SH-SY5Y (cell line): ENCODE measurements around the gene RP9.

Experiments
- GATA2 ChIP-seq: IDR thresholded peaks from 2 replicates; pipeline ENCODE4 v1.6.1; 2011; ENCODE audit warnings: mild to moderate bottlenecking, low read depth, low read length
- GATA3 ChIP-seq: IDR thresholded peaks from 2 replicates; pipeline ENCODE4 v1.6.1; 2011; ENCODE audit warnings: low read depth, mild to moderate bottlenecking, low read length, moderate library complexity

The RP9 gene, protein sequence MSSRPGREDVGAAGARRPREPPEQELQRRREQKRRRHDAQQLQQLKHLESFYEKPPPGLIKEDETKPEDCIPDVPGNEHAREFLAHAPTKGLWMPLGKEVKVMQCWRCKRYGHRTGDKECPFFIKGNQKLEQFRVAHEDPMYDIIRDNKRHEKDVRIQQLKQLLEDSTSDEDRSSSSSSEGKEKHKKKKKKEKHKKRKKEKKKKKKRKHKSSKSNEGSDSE

DNA sequence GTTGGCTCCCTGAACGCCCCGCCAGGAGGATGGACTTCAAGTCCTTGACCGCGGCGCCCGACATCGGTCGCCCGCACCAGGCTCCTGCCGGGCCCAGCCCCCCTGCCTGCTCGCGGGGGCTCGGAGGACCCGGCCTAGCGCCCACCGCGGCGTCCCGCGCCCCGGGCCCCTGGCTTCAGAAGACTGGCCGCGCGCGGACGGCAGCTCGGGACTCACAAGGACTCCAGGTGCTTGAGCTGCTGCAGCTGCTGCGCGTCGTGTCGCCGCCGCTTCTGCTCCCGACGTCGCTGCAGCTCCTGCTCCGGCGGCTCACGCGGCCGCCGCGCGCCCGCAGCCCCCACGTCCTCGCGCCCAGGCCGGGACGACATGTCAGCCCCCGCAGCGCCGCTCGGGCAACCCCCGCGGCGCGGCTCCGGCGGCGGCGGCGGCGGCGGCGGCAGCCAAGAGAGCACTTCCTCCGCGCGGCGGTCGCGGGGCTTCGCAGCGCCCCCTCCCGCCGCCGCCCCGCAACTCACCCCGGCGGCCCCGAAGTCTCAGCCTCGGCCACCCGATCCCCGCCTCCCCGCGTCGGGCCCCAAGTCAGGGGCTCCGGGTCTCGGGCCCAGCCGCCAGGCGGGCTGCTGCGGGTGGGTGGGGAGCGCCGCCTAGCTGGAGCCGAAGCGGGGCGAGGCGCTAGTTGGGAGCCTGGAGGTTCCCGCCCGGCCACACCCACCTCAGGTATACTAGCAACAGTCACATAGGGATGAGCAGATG lies at the start of gene RP9:
Gene RP9, minus strand, starts transcription at position 400 of the 753 bp plus-strand sequence. Its CDS starts 32 bp downstream, at position 368.
- no peak for TF ChIP-seq GATA3
- no peak for TF ChIP-seq GATA2

DNA sequence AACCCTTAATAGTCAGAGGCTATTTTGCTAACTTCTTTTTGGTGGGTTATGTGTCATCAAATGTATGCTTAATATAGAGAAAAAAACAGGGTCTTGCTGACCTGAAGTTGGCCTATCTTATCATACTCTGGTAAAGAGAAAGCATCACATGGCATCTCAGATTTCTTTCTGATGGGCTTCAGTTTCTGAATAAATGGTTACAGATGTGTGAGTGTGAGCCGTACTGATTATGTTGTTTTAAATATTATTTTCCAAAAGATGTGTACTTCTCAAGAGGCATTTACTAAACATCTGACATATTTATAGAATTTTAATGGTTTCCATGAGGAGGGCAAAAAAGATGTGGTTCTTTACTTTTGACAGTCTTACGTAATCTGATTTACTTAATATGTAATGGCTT lies 48.6 kb upstream of the RP9 start:
- TF ChIP-seq GATA2 = no peak
- TF ChIP-seq GATA3 = no peak

DNA sequence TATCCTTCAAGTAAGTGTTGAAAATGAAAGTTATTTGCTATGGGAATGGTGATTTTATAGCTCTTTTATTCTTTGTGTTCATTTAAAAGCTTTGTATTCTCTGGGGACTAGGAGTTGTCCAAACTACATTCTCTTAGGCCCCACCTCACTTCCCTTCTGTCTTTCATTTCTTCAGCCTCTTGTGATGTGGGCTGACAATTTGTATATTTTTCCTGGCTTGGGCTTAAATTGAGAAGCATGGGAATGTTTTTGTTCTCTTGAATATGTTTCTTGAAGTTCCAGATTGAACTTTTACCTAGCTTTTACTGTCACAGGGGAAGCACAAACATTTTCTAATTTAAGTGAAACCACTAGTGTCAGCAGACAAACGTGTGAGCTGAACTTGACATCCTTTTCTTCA lies 48.1 kb upstream of the RP9 start:
- TF ChIP-seq GATA2 (no peak), GATA3 (no peak)

DNA sequence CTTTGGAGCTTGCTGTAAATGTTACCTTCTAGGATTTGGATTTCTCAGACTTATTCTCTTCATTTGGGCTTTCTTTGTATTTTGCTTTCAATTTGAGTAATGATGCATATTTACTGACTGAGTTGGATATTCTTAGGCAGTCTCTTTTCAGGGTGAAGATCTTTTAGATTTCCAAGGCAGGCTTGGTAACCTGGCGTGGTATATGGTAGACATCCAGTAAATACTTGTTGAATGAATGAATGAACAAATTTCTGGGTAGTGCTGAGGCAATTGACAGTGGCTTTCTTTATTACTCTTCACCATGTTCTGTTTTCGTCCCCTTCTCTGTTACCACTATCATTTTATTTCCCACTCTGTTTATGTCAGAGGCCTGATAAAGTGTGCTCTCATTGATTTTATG lies 47.2 kb upstream of the RP9 start:
- TF ChIP-seq GATA3 = no peak
- no peak for TF ChIP-seq GATA2

DNA sequence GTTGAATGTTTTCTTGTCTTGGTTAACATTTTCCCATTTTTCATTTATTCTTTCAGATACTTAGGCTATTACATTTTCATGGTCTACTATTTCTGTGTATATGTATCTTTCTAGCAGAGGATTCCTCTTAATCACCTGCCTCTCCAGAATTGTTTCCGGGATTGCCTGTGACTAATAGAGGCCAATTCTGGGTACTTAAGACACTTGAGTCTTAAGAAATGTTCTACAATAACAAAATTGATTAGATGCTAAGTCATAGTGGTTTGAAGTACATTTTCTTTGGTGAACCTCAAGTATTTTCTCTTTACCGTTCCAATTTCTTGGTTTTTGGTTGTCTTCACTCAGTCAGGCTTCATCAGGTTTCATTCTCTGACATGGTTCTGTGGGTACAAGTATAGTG lies 46.6 kb upstream of the RP9 start:
- TF ChIP-seq GATA2 (no peak), GATA3 (no peak)

DNA sequence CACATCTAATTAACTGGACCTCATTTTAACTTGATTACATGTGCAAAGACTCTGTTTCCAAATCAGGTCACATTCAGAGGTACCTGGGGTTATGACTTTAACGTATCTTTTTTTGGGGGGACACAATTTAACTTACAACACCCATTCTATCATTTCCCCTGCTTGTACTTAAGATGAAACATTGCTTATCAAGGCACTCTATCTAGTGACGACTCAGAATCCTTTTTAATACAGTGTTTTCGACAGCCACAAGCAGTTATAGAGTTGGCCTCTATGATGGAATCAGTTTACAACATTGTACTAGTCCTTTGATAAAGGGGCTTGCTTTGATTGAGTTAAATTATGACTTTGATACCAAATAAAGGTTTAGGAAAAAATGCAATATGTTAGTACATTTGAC lies 42.9 kb upstream of the RP9 start:
- TF ChIP-seq GATA3 = peak; percentile 71; the same call in 1 of the 2 replicates
- TF ChIP-seq GATA2 = peak; percentile 53; the same call in 1 of the 2 replicates

DNA sequence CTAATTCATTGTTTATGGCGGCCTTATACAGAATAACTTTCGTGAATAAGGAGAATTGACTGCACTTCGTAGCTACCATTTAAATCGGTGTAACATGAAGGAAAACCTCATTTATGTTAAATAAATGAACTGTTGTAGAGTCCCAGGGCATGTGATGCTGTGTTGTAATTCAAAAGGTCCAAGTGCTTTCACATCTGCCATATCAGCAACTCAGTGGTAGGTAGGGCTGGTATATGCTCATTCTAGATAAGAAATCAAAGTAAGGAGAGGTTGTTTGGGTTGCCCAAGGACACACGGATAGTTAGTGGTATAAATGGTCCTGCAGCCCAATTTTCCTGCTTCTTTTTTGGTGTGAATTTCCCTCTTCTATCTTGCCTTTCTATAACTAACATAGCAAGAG lies 36.0 kb upstream of the RP9 start:
- TF ChIP-seq GATA2 (no peak), GATA3 (no peak)

DNA sequence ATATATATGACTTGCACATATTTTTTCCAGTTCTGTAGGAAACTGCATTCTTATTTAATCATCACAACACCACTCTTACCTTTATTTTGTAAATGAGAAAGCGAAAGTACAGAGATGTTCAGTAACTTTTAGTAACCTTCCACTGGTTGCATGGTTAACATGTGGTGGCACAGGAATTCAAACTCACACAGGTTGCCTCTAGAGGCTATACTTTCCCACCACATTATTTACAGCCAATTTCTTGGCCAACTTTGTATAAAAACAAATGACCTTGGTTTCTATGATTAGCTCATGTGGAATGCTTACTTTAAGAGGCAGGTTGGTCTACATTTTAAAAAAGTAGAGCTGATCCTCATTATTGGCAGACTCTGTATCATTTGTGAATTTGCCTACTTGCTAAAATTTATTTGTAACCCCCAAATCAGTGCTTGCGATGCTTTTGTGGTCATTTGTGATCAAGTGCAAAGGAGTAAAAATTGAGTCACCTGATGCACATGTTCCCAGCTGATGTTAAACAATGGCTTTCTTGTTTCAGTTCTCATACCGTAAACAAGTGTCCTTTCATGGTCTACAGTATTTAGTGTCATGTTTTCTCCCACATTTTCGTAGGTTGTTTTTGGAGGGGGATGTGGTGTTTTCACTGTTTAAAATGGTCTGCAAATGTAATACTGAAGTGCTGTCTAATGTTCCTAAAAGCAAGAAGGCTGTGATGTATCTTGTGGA lies 35.0 kb upstream of the RP9 start:
- TF ChIP-seq GATA3 (no peak), GATA2 (no peak)

DNA sequence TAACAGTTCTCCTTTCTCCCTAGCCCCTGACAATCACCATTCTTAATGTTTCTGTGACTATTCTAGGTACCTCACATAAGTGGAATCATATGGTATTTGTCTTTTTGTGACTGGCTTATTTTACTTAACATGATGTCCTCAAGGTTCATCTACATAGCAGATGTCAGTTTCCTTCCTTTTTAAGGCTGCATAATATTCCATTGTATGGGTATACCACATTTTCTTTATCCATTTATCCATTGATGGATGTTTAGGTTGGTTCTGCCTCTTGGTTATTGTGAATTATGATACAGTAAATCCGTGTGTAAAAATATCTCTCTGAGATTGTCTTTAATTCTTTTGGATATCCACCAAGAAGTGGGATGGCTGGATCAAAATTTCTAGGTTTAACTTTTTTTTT lies 33.4 kb upstream of the RP9 start:
- no peak for TF ChIP-seq GATA2
- TF ChIP-seq GATA3 = no peak

DNA sequence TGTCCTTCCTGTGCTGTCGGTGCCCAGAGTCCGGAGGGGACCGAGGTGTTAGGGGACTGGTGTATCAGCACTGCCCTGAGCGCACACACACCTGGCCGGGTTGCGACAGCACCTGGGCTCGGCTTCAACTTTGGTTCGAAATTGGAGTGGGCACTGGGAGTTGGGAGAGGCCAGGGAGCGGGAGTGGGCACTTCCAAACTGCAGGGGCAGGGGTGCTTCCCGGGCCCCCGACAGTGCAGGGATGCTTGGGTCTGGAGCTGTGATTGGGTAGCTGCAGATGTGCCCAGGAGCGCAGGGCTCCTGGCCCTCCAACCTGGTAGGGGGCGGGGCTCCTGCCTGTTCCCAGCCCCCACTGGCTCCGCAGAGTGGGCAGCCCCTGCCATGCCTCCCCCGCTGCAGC lies 27.9 kb upstream of the RP9 start:
- no peak for TF ChIP-seq GATA2
- TF ChIP-seq GATA3 = no peak

DNA sequence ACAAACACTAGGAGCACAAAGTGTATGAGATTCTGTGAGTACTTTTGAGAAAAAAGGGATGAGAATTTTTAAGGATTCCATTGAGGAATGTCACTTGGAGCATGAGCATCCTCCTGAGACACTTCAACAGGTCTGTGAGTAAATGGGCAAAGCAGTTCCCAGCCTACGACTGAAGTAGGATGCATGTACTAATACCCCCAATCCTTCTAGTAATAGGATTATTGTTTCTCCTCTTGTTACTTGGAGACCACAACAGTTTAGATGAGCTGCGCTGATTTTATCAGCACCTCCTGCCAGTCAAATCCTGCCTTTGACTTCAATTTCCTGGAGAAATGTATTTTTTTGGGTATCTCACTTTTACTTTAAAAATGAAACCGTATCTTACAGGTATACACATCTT lies 21.0 kb upstream of the RP9 start:
- TF ChIP-seq GATA3 = peak; percentile 51; the same call in 1 of the 2 replicates
- TF ChIP-seq GATA2 = peak; percentile 56; the same call in 1 of the 2 replicates

DNA sequence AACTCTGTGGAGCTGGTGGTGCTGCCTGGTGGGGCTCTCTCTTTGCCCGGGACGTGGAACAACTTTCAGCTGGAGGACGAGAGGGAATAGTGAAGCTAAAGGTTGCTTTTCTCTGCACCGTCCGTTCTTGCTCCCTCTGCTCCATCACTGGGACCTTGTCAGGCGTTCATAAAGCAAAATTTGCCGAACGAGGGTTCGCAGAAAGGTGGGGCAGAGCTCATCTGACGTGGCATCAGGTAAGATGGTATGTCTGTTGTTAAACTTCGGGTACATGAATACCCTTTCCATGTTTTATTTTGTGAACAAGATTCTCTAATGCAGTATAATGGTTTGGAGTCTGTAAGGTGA lies 20.6 kb upstream of the RP9 start:
- TF ChIP-seq GATA3 = no peak

DNA sequence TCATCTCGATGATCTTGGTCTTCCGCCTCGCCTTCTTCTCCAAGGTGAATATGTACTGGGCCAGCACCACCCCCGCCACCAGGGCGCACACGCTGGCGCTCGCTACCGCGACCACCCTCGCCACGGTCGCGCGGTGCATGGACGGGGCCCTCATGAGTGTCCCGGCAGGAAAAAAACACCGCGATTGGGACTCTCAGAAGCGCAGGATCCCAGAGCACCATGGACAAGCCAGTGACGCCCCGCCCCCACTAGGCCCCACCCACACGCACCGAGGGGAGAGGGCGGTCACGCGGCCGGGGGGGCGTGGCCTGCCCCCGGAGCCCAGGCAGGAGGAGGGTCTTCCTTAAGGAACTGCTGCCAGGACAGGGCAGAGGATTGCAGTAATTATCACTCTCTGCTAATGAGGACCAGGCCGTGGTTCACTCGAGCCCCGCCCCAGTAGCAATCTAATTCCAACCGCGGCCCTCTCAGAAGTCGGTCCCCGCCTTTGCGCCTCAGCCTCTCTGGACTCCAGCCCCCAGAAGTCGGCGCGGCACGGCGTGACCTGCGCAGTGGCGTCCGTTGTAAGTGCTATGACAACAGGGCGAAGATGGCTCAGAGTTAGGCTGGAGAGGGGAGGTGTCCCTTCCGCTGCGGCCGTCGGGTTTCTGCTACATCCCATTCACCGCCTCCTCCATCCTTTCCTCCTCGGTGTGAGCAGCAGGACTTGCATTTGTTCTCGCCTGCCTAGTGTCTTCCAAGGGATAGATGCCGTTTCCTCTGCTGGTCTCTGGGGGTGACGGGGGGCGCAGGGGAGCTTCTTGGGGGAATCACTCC lies 20.0 kb upstream of the RP9 start, which contains the start of gene BBS9:
Gene BBS9, plus strand, starts transcription at position 575 of the 816 bp plus-strand sequence. CDS start 16,689 bp downstream, outside the sequence.
- TF ChIP-seq GATA3 (no peak), GATA2 (0 out of 2 replicates have a peak, but pooled peaks have one; percentile 20)

DNA sequence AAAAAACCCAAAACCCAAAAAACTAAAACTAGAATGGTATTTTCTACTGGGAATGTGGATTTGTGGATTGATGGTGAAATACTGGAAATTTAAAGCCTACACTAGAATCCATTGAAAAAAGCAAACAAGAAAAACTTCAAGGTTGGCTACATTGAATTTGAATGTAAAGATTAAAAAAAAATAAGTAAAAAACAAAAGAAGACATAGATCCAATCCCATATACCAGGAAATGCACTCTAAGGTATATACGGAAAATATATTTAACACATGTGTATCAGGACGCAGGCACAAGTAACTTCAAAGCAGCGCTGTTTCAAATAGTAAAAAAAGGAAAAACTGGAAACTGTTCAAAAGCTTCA lies 19.4 kb upstream of the RP9 start:
- TF ChIP-seq GATA2 (no peak), GATA3 (no peak)
